GM10248 (cell line): Measurements from ENCODE around the gene PI4K2A.

Source experiments
- CTCF ChIA-PET: fragments of 300-600 bp; sonication (Branson Sonifier 250); formaldehyde crosslinking; extraction: SDS; loops from one replicate; lab custom pipeline; 2021; ENCODE audit warnings: antibody characterized with exemption; lab: Yijun Ruan, JAX
- POLR2A ChIA-PET: fragments of 350-650 bp; sonication (Branson Sonifier 250); formaldehyde crosslinking; extraction: SDS; loops from one replicate; lab custom pipeline; 2020; ENCODE audit warnings: antibody characterized with exemption; lab: Yijun Ruan, JAX
- DNase-seq: peaks from one replicate; pipeline ENCODE4 v3.0.0; 2012; ENCODE audit errors: extremely low spot score
- CTCF ChIP-seq: IDR thresholded peaks from 2 replicates; pipeline ENCODE4 v1.5.1; 2012; ENCODE audit warnings: mild to moderate bottlenecking, low read depth; ENCODE audit errors: extremely low read depth, missing control alignments, control extremely low read depth

The PI4K2A gene

GRCh38 chr10:97608991-97609561, 31.4 kb upstream of the PI4K2A start:
- ChIA-PET POLR2A (no interaction called here), CTCF (interaction anchor here (0.8 to 1.3 kb wide), 2 partner anchors 17 to 37 kb away, joined by 3 to 5 read pairs; partner anchors contain the start of gene ANKRD2)
- DNase-seq: no peak
- TF ChIP-seq CTCF: no peak

GRCh38 chr10:97611473-97611872, 29.0 kb upstream of the PI4K2A start:
- DNase-seq: no peak
- CTCF ChIA-PET: interaction anchor here (0.8 to 1.5 kb wide), 4 partner anchors 29 to 198 kb away, joined by 3 read pairs; no protein-coding TSS in a partner anchor
- POLR2A ChIA-PET: no interaction called here
- no peak for TF ChIP-seq CTCF

GRCh38 chr10:97612386-97612785, 28.1 kb upstream of the PI4K2A start:
- CTCF ChIA-PET: interaction anchor here (0.8 to 3.4 kb wide), 9 partner anchors 8 to 199 kb away, joined by 3 to 14 read pairs (median 3); partner anchors contain the start of gene ANKRD2
- DNase-seq: no peak
- TF ChIP-seq CTCF: peak; percentile 27
- POLR2A ChIA-PET: no interaction called here

GRCh38 chr10:97618285-97618684, 22.2 kb upstream of the PI4K2A start:
- CTCF ChIA-PET: interaction anchor here (0.6 kb wide), 1 partner anchor 440 kb away, joined by 3 read pairs; no protein-coding TSS in a partner anchor
- no peak for DNase-seq
- TF ChIP-seq CTCF: no peak
- POLR2A ChIA-PET: no interaction called here

- ChIA-PET CTCF (interaction anchor here (0.6 kb wide), 1 partner anchor 441 kb away, joined by 3 read pairs; no protein-coding TSS in a partner anchor), POLR2A (no interaction called here)
- DNase-seq: no peak
- no peak for TF ChIP-seq CTCF
Observed at GRCh38 chr10:97618733-97619132, 21.7 kb upstream of the PI4K2A start.

GRCh38 chr10:97623277-97623676, 17.2 kb upstream of the PI4K2A start:
- TF ChIP-seq CTCF: no peak
- no peak for DNase-seq
- POLR2A ChIA-PET: no interaction called here
- CTCF ChIA-PET: interaction anchor here (1.3 to 1.6 kb wide), 2 partner anchors 8 to 11 kb away, joined by 4 read pairs; no protein-coding TSS in a partner anchor

- no peak for TF ChIP-seq CTCF
- ChIA-PET POLR2A (no interaction called here), CTCF (interaction anchor here (1.1 kb wide), 2 partner anchors 58 to 108 kb away, joined by 3 read pairs; no protein-coding TSS in a partner anchor)
- no peak for DNase-seq
Observed at GRCh38 chr10:97627731-97628130, 12.7 kb upstream of the PI4K2A start.
